ENCODE data around the gene AFAP1. TPM values are rescaled to one million over a fixed set of nuclear protein-coding genes. Genes with fewer than 3 reads are reported as not detected.

AFAP1 gene
- total RNA-seq, 2 donors from 2014 or later: 9.6 to 35.3 TPM

DNA sequence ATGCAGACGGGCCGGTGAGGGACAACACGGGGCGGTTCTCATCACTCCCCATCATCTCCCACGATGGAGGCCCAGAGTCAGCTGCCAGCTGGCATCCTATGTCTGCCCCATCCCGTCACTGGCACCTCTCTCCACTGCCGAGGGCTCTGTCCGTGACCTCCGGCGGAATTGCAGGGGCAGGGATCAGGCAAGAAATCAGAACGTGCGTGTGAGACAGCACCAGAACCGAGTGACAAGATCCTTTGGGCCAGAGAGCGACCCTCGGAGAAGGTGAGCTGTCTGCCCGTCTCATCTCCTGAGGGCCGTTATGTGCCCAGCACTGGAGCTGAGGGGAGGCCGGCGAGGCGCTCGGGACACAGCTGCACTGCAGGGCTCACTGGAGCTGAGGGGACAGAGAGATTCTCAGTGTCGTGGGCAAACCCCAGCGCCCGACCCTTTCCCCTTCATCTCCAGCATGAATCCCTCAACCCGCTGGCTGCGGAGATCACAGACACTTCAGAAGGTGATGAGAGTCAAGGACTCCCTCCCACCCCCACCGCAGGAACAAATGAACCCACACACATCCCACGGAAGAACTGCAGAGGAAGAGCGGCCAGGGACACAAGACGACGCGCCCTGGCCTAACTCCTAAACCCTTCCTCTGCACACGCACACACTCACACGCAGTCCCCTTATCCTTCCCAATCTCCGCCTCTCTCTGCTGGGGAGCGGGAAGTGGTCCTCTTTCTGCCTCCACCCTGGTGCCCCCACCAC, 128.7 kb downstream of the AFAP1 start:
- DNase-seq: no peak
- 81 to 87% methylated on average over 30 to 34 of the region's 36 CpGs for WGBS, 2 donors
- H3K9me3 ChIP-seq: no peaks in the 10 kb centered on the region
- intact Hi-C loops (cut with DNase I): no loop called here
- H3K27me3 ChIP-seq: no peaks in the 10 kb centered on the region
- no peak overlapping the region for H3K27ac ChIP-seq
- H3K4me3 ChIP-seq: no peak overlapping the region
- peaks cover 30% of the 10 kb centered on the region for H3K4me1 ChIP-seq
- ATAC-seq: no peak
- no peaks in the 10 kb centered on the region for H3K36me3 ChIP-seq (replicated peaks in 1 of 2; ENCODE audit: insufficient read depth in 1 of 2, low read depth in 2 of 2)
- no peak for TF ChIP-seq POLR2A (IDR thresholded peaks at IDR 0.05)
- TF ChIP-seq, protein P1, sequence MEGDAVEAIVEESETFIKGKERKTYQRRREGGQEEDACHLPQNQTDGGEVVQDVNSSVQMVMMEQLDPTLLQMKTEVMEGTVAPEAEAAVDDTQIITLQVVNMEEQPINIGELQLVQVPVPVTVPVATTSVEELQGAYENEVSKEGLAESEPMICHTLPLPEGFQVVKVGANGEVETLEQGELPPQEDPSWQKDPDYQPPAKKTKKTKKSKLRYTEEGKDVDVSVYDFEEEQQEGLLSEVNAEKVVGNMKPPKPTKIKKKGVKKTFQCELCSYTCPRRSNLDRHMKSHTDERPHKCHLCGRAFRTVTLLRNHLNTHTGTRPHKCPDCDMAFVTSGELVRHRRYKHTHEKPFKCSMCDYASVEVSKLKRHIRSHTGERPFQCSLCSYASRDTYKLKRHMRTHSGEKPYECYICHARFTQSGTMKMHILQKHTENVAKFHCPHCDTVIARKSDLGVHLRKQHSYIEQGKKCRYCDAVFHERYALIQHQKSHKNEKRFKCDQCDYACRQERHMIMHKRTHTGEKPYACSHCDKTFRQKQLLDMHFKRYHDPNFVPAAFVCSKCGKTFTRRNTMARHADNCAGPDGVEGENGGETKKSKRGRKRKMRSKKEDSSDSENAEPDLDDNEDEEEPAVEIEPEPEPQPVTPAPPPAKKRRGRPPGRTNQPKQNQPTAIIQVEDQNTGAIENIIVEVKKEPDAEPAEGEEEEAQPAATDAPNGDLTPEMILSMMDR (IDR thresholded peaks at IDR 0.05): no peak

DNA sequence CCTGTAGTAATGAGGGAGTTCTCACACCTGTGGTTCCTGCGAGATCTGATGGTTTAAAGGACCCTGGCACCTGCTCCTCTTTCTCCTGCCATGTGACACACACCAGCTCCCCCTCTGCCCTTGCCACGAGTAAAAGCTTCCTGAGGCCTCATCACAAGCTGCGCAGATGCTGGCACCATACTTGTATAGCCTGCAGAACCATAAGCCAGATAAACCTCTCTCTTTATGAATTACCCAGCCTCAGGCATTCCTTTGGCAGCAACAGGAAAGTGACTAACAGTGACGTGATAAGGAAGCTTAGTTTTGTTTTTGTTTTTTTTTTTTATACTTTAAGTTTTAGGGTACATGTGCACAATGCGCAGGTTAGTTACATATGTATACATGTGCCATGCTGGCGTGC, 130.9 kb downstream of the AFAP1 start:
- Histone ChIP-seq H3K27ac (no peak overlapping the region), H3K36me3 (replicated peaks in 1 of 2; ENCODE audit: insufficient read depth in 1 of 2, low read depth in 2 of 2) (no peaks in the 10 kb centered on the region), H3K27me3 (no peaks in the 10 kb centered on the region), H3K4me1 (peaks cover 43% of the 10 kb centered on the region), H3K9me3 (no peaks in the 10 kb centered on the region), H3K4me3 (no peak overlapping the region)
- TF ChIP-seq POLR2A (IDR thresholded peaks at IDR 0.05): no peak
- TF ChIP-seq, protein P1 (IDR thresholded peaks at IDR 0.05): no peak
- no peak for ATAC-seq
- intact Hi-C loops (cut with DNase I): no loop called here
- no peak for DNase-seq
- WGBS, 2 donors: 82 to 89% methylated on average over 6 of the region's 6 CpGs

DNA sequence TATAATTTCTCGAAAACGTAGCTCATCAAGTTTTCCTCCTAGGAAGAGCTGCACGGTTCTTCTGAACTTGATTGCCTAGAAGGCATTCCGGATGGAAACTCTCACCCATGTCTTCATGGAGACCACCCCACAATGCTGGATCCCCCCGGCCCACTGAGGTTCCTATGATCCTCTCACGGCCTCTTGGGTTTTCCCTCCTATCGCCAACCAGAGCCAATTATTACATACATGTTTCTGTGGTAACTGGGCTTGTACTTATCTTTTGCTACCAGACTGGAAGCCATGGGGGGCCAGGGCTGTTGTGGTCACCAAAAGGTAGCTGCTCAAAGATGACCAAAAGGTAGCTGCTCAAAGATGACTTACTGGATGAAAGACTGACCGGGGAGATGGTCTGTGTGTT, 131.5 kb downstream of the AFAP1 start:
- no peaks in the 10 kb centered on the region for H3K9me3 ChIP-seq
- H3K36me3 ChIP-seq (replicated peaks in 1 of 2; ENCODE audit: insufficient read depth in 1 of 2, low read depth in 2 of 2): no peaks in the 10 kb centered on the region
- DNase-seq: no peak
- H3K4me3 ChIP-seq: no peak overlapping the region
- intact Hi-C loops (cut with DNase I): no loop called here
- no peak for TF ChIP-seq POLR2A (IDR thresholded peaks at IDR 0.05)
- TF ChIP-seq, protein P1 (IDR thresholded peaks at IDR 0.05): no peak
- peak overlapping the region in 1 of 4 donors; percentile 40 for H3K27ac ChIP-seq
- H3K27me3 ChIP-seq: no peaks in the 10 kb centered on the region
- 88 to 95% methylated on average over 8 of the region's 8 CpGs for WGBS, 2 donors
- ATAC-seq: no peak
- H3K4me1 ChIP-seq: peaks cover 37% of the 10 kb centered on the region

DNA sequence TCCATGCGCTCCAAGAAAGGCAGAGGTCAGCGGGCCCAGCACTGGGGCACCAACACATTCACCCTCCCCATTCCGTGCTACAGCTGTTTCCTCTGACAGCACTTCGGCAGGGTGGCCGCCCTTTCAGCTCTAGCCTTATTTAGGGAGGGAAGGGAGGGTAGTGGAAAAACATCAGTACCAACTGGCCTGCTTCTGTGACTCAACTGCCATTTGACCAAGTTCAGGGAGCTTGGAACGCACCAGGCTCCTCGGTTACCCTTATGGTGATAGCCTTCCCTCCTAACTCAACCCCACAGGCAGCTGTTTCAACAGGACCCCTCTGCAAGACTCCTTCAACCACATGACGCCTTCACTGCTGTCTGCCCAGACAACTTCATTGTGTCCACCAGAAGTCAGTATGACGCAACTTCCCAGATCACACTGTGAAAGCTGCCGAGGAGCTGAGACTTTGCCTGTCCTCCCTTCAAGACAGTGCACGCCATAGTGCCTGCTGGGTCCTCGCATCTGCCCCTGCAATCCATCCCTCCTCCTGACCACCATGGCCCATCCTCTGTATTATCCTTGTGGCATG, 132.2 kb downstream of the AFAP1 start:
- H3K9me3 ChIP-seq: no peaks in the 10 kb centered on the region
- no peaks in the 10 kb centered on the region for H3K27me3 ChIP-seq
- peaks cover 37% of the 10 kb centered on the region for H3K4me1 ChIP-seq
- intact Hi-C loops (cut with DNase I): no loop called here
- DNase-seq (no peak), ATAC-seq (no peak)
- WGBS, 2 donors: 69 to 84% methylated on average over 11 to 12 of the region's 12 CpGs
- no peak overlapping the region for H3K4me3 ChIP-seq
- H3K27ac ChIP-seq: peak overlapping the region; percentile 40 to 82 (median 74)
- TF ChIP-seq POLR2A (IDR thresholded peaks at IDR 0.05): no peak
- TF ChIP-seq, protein P1 (IDR thresholded peaks at IDR 0.05): no peak
- no peaks in the 10 kb centered on the region for H3K36me3 ChIP-seq (replicated peaks in 1 of 2; ENCODE audit: insufficient read depth in 1 of 2, low read depth in 2 of 2)
